GM12875 (cell line): Measurements from ENCODE around the gene PCBP4.

ENCODE experiments used
- H3K4me3 ChIP-seq: one replicate; pipeline ENCODE4 v1.5.1; 2011; ENCODE audit warnings: low read depth, low read length, control low read depth
- CTCF ChIP-seq: IDR thresholded peaks from 2 replicates; pipeline ENCODE4 v1.5.1; 2011; ENCODE audit warnings: low read depth, mild to moderate bottlenecking, control low read depth, inconsistent platforms, low read length, moderate library complexity, borderline replicate concordance; ENCODE audit not compliant: insufficient read depth

Gene PCBP4

GRCh38 chr3:52007291-52007690 is 40.0 kb upstream of the PCBP4 start:
- no peak for TF ChIP-seq CTCF
- H3K4me3 ChIP-seq, result no peak overlapping the region

DNA sequence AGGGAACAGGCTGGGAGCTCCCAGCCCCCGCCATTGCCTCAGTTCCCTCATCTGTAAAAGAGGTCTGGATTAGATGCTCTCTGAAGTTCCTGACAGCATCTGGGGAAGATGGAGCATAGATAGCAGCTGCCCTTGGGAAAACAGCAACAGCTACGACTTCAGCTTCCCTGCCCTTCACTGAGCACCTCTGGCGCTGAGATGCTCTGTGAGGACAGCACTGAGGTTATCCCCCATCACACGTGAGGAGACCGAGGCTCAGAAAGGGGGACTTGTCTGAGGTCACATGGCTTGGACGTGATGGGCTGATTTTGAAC is 39.5 kb upstream of the PCBP4 start:
- H3K4me3 ChIP-seq, result no peak overlapping the region
- no peak for TF ChIP-seq CTCF

GRCh38 chr3:52006017-52006819 is 39.0 kb upstream of the PCBP4 start:
- no peak overlapping the region for H3K4me3 ChIP-seq
- TF ChIP-seq CTCF, result no peak

GRCh38 chr3:52005571-52005986 is 38.3 kb upstream of the PCBP4 start:
- TF ChIP-seq CTCF, result no peak
- no peak overlapping the region for H3K4me3 ChIP-seq

DNA sequence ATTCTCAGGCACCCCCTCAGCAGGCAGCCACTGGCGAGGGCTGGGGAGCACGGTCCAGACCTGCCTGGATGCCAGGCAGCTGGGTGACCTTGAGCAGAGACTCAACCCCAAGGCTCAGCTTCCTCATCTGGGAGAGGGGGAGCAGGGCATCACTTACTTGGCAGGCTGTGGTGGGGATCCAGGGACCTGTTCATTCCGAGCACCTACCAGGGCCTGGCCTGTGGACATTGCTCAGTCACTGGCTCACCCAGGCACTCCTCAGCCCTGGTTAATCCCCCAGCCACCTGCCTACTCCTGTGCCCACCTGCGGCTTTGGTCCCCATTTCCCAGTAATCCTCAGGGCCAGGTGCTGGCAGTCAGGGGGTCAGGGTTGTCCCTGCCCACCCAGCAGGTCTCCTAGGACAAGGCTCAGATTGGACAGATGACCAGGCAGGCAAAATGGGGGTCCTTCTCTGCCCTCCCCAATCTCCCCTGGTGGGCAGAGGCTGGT is 37.7 kb upstream of the PCBP4 start:
- TF ChIP-seq CTCF, result no peak

GRCh38 chr3:52004163-52004787 is 37.0 kb upstream of the PCBP4 start:
- peak; percentile 41; the same call in 1 of the 2 replicates for TF ChIP-seq CTCF
- H3K4me3 ChIP-seq, result no peak overlapping the region

More for the DNA sequence above, 37.7 kb upstream of the PCBP4 start:
- no peak overlapping the region for H3K4me3 ChIP-seq

- no peak overlapping the region for H3K4me3 ChIP-seq
- TF ChIP-seq CTCF, result no peak
These were observed 35.5 kb upstream of the PCBP4 start for GRCh38 chr3:52002748-52003147.
